DND-41 (cell line): Measurements from ENCODE around the gene DYNLL2.

Source experiments
- EZH2 ChIP-seq: IDR thresholded peaks from 3 replicates; pipeline ENCODE4 v1.6.1; 2012; ENCODE audit warnings: borderline replicate concordance, low read depth, mild to moderate bottlenecking, moderate library complexity, low read length, inconsistent platforms; ENCODE audit not compliant: severe bottlenecking
- TF ChIP-seq, protein P1 (sequence below): IDR thresholded peaks from 2 replicates; pipeline ENCODE4 v1.5.1; 2012; ENCODE audit warnings: borderline replicate concordance, low read length, moderate library complexity, mild to moderate bottlenecking; ENCODE audit not compliant: poor library complexity, severe bottlenecking; ENCODE audit errors: extremely low read depth

- TF ChIP-seq, protein P1, sequence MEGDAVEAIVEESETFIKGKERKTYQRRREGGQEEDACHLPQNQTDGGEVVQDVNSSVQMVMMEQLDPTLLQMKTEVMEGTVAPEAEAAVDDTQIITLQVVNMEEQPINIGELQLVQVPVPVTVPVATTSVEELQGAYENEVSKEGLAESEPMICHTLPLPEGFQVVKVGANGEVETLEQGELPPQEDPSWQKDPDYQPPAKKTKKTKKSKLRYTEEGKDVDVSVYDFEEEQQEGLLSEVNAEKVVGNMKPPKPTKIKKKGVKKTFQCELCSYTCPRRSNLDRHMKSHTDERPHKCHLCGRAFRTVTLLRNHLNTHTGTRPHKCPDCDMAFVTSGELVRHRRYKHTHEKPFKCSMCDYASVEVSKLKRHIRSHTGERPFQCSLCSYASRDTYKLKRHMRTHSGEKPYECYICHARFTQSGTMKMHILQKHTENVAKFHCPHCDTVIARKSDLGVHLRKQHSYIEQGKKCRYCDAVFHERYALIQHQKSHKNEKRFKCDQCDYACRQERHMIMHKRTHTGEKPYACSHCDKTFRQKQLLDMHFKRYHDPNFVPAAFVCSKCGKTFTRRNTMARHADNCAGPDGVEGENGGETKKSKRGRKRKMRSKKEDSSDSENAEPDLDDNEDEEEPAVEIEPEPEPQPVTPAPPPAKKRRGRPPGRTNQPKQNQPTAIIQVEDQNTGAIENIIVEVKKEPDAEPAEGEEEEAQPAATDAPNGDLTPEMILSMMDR = no peak
- TF ChIP-seq EZH2 = no peak
Observed at GRCh38 chr17:58056476-58056875, 26.7 kb upstream of the DYNLL2 start.
